Pericardium fibroblast (primary cell): ENCODE data around the gene CENPH. TPM values are rescaled to one million over a fixed set of nuclear protein-coding genes. Genes with fewer than 3 reads are reported as not detected.

ENCODE experiments used
- total RNA-seq: library from RNA; depleted of rRNA; stranded (reverse); fragments of >200 nt; gene quantifications from 2 replicates; pipeline ENCODE4 v1.2.3, GENCODE V29; 2015

CENPH gene
- total RNA-seq: 2.6 and 3.4 TPM in 2 replicates

GRCh38 chr5:69189162-69190086, at the start of gene CENPH:
CENPH (plus strand) TSS chr5:69189583; CDS start chr5:69189635, 52 bp downstream.

GRCh38 chr5:69166686-69167492, 22.5 kb upstream of the CENPH start, which contains the start of gene CCNB1:
CCNB1 (plus strand) TSS chr5:69167150; CDS start chr5:69167263, 113 bp downstream.

GRCh38 chr5:69234457-69235268, 45.3 kb downstream of the CENPH start, which contains the start of gene CDK7:
CDK7 (plus strand) TSS chr5:69234886; CDS start chr5:69234976, 90 bp downstream.

Other genes starting within 250 kb of the CENPH start
- 34.8 and 56.6 TPM in 2 replicates for gene SLC30A5, start 95.6 kb upstream of the CENPH start, total RNA-seq
- gene CCNB1, start 22.4 kb upstream of the CENPH start, total RNA-seq: 12.1 and 16.3 TPM in 2 replicates
- 22.8 and 34.7 TPM in 2 replicates for gene CDK7, start 45.3 kb downstream of the CENPH start, total RNA-seq
- 1.5 and 1.8 TPM in 2 replicates for gene CCDC125, start 143.2 kb downstream of the CENPH start, total RNA-seq
- 10.7 and 14.7 TPM in 2 replicates for gene AK6, start 179.9 kb downstream of the CENPH start, total RNA-seq
- 62.9 and 66.4 TPM in 2 replicates for gene TAF9, start 179.9 kb downstream of the CENPH start, total RNA-seq
- gene RAD17, start 180.2 kb downstream of the CENPH start, total RNA-seq: 9.5 and 13.4 TPM in 2 replicates
- 0.09 and 0.82 TPM in 2 replicates for gene MARVELD2, start 225.5 kb downstream of the CENPH start, total RNA-seq